CD8-positive, alpha-beta memory T cell (primary cell): ENCODE data around the gene FCER1G. TPM values are rescaled to one million over a fixed set of nuclear protein-coding genes. Genes with fewer than 3 reads are reported as not detected.
"Not testable (repeated sequence)": the region's sequence is repeated elsewhere in the genome, so short reads cannot be mapped to it uniquely, and the experiment has no call there.

Experiments
- CTCF ChIA-PET: fragments of 350-600 bp; sonication (Branson Sonifier 250); formaldehyde crosslinking; loops from one replicate; lab custom pipeline; 2021; ENCODE audit warnings: antibody characterized with exemption; lab: Charles Lee
- POLR2A ChIA-PET: fragments of 350-600 bp; sonication (Branson Sonifier 250); formaldehyde crosslinking; loops from one replicate; lab custom pipeline; 2021; ENCODE audit warnings: antibody characterized with exemption; lab: Charles Lee
- DNase-seq, 5 donors: peaks; one replicate each; pipeline versions ENCODE4 v3.0.0 to v3.0.0-alpha.2; 2020 to 2022; ENCODE audit warnings: mixed read lengths in 1 of 5
- H3K27ac ChIP-seq: one replicate; pipeline ENCODE4 v1.7.0; 2013; ENCODE audit warnings: low read depth, mild to moderate bottlenecking, low read length, moderate library complexity
- H3K27me3 ChIP-seq: 2 replicates; pipeline ENCODE4 v1.7.0; 2013; ENCODE audit warnings: low read length, mild to moderate bottlenecking; ENCODE audit not compliant: insufficient read depth, poor library complexity, severe bottlenecking
- H3K36me3 ChIP-seq: 2 replicates; pipeline ENCODE4 v1.7.0; 2013; ENCODE audit warnings: mild to moderate bottlenecking, low read length, moderate library complexity; ENCODE audit not compliant: insufficient read depth
- H3K4me1 ChIP-seq: 2 replicates; pipeline ENCODE4 v1.7.0; 2013; ENCODE audit warnings: mild to moderate bottlenecking, low read length, moderate library complexity; ENCODE audit not compliant: insufficient read depth
- H3K4me3 ChIP-seq: 2 replicates; pipeline ENCODE4 v1.7.0; 2013; ENCODE audit warnings: mild to moderate bottlenecking, low read length
- H3K9me3 ChIP-seq: 2 replicates; pipeline ENCODE4 v1.7.0; 2013; ENCODE audit warnings: mild to moderate bottlenecking, low read length
- H3K27ac Mint-ChIP-seq, 8 donors: one replicate each; pipeline ENCODE4 v1.8.0; 2020 to 2021; ENCODE audit warnings: mixed read lengths in 8 of 8, mild to moderate bottlenecking in 6 of 8, inconsistent platforms in 3 of 8, moderate library complexity in 3 of 8
- H3K27me3 Mint-ChIP-seq, 2 donors: one replicate each; pipeline ENCODE4 v1.8.0; 2020 to 2021; ENCODE audit warnings: mixed read lengths in 2 of 2, mild to moderate bottlenecking in 1 of 2, moderate library complexity in 1 of 2
- H3K36me3 Mint-ChIP-seq, 3 donors: one replicate each; pipeline ENCODE4 v1.8.0; 2020 to 2021; ENCODE audit warnings: mixed read lengths in 3 of 3, inconsistent platforms in 1 of 3, mild to moderate bottlenecking in 1 of 3
- H3K4me1 Mint-ChIP-seq, 3 donors: one replicate each; pipeline ENCODE4 v1.8.0; 2020 to 2021; ENCODE audit warnings: mixed read lengths in 3 of 3, inconsistent platforms in 1 of 3, mild to moderate bottlenecking in 1 of 3
- H3K4me3 Mint-ChIP-seq, 7 donors: one replicate each; pipeline ENCODE4 v1.8.0; 2020 to 2021; ENCODE audit warnings: mixed read lengths in 7 of 7, mild to moderate bottlenecking in 6 of 7, moderate library complexity in 4 of 7, inconsistent platforms in 2 of 7
- H3K9me3 Mint-ChIP-seq, 5 donors: one replicate each; pipeline ENCODE4 v1.8.0; 2020 to 2022; ENCODE audit warnings: mixed read lengths in 5 of 5, mild to moderate bottlenecking in 3 of 5, moderate library complexity in 2 of 5, inconsistent platforms in 1 of 5
- polyA plus RNA-seq: library from polyadenylated mRNA; unstranded; fragments of 300-500 nt; fragmentation: Illumina TruSeq; gene quantifications from one replicate; pipeline ENCODE4 v1.2.3, GENCODE V29; 2021
- total RNA-seq, 2 experiments: library from RNA; stranded (reverse); gene quantifications; one replicate each; pipeline ENCODE4 v1.2.3, GENCODE V29; 2021

FCER1G gene
- total and polyA plus RNA-seq, 3 experiments from 2014 or later = 4.1 to 19.0 (median 5.1) TPM

GRCh38 chr1:161235957-161236775 is 21.1 kb downstream of the FCER1G start:
- H3K27ac ChIP-seq = no peak overlapping the region
- H3K4me3 Mint-ChIP-seq = no peak overlapping the region
- H3K4me1 ChIP-seq = no peaks in the 10 kb centered on the region
- H3K9me3 ChIP-seq = no peaks in the 10 kb centered on the region
- no peaks in the 10 kb centered on the region for H3K4me1 Mint-ChIP-seq
- H3K9me3 Mint-ChIP-seq = no peaks in the 10 kb centered on the region
- no peaks in the 10 kb centered on the region for H3K36me3 Mint-ChIP-seq
- peaks cover 7 to 16% of the 10 kb centered on the region in 2 donors for H3K27me3 Mint-ChIP-seq
- ChIA-PET POLR2A (interaction anchor here (0.9 kb wide), 1 partner anchor 97 kb away, joined by 4 read pairs; no protein-coding TSS in a partner anchor), CTCF (interaction anchor here (1.9 kb wide), 1 partner anchor 11 kb away, joined by 5 read pairs; the partner anchor contains the start of gene TOMM40L)
- H3K27me3 ChIP-seq = no peaks in the 10 kb centered on the region
- H3K27ac Mint-ChIP-seq = peak overlapping the region in 3 of 8 donors; percentile 6 to 44 (median 28)
- H3K4me3 ChIP-seq = no peak overlapping the region
- no peaks in the 10 kb centered on the region for H3K36me3 ChIP-seq
- DNase-seq = no peak

GRCh38 chr1:161238039-161238473 is 23.0 kb downstream of the FCER1G start, which contains the start of gene NR1I3:
Gene NR1I3, minus strand, starts transcription at chr1:161238203. Its CDS starts 1,638 bp downstream, at chr1:161236565.
- no peaks in the 10 kb centered on the region for H3K27me3 ChIP-seq
- Mint-ChIP-seq H3K27ac (peak within 1 kb of the TSS in 1 of 8 donors; percentile 82), H3K36me3 (peaks cover 0 to 1% (median 0%) of the 10 kb centered on the region in 3 donors), H3K27me3 (peaks cover 7 to 23% of the 10 kb centered on the region in 2 donors), H3K4me3 (no peak within 1 kb of the TSS), H3K9me3 (no peaks in the 10 kb centered on the region), H3K4me1 (no peaks in the 10 kb centered on the region)
- H3K27ac ChIP-seq = no peak within 1 kb of the TSS
- CTCF ChIA-PET = interaction anchor here (1.9 kb wide), 1 partner anchor 12 kb away, joined by 5 read pairs; the partner anchor contains the start of gene TOMM40L
- DNase-seq = no peak
- no peaks in the 10 kb centered on the region for H3K36me3 ChIP-seq
- H3K9me3 ChIP-seq = no peaks in the 10 kb centered on the region
- POLR2A ChIA-PET = no interaction called here
- no peak within 1 kb of the TSS for H3K4me3 ChIP-seq
- no peaks in the 10 kb centered on the region for H3K4me1 ChIP-seq

- H3K27me3 Mint-ChIP-seq = peaks cover 2 to 29% of the 10 kb centered on the region in 2 donors
- H3K9me3 Mint-ChIP-seq = no peaks in the 10 kb centered on the region
Observed at GRCh38 chr1:161241682-161242081, 26.6 kb downstream of the FCER1G start.

GRCh38 chr1:161242313-161242712 is 27.2 kb downstream of the FCER1G start:
- Histone ChIP-seq H3K4me3 (no peak overlapping the region), H3K36me3 (no peaks in the 10 kb centered on the region), H3K4me1 (no peaks in the 10 kb centered on the region), H3K27ac (no peak overlapping the region), H3K9me3 (no peaks in the 10 kb centered on the region), H3K27me3 (no peaks in the 10 kb centered on the region)
- H3K9me3 Mint-ChIP-seq = no peaks in the 10 kb centered on the region
- H3K27me3 Mint-ChIP-seq = peaks cover 2 to 29% of the 10 kb centered on the region in 2 donors
- H3K4me1 Mint-ChIP-seq = no peaks in the 10 kb centered on the region
- CTCF ChIA-PET = interaction anchor here (1.4 kb wide), 1 partner anchor 16 kb away, joined by 3 read pairs; no protein-coding TSS in a partner anchor
- no peak overlapping the region for H3K4me3 Mint-ChIP-seq
- no peak for DNase-seq
- H3K36me3 Mint-ChIP-seq = peaks cover 0 to 1% (median 0%) of the 10 kb centered on the region in 3 donors
- POLR2A ChIA-PET = no interaction called here
- H3K27ac Mint-ChIP-seq = no peak overlapping the region

More at GRCh38 chr1:161241682-161242081, 26.6 kb downstream of the FCER1G start:
- H3K4me1 Mint-ChIP-seq = no peaks in the 10 kb centered on the region
- Histone ChIP-seq H3K4me1 (no peaks in the 10 kb centered on the region), H3K27me3 (no peaks in the 10 kb centered on the region), H3K9me3 (no peaks in the 10 kb centered on the region), H3K36me3 (no peaks in the 10 kb centered on the region), H3K4me3 (no peak overlapping the region), H3K27ac (no peak overlapping the region)
- ChIA-PET CTCF (interaction anchor here (1.4 kb wide), 1 partner anchor 15 kb away, joined by 3 read pairs; no protein-coding TSS in a partner anchor), POLR2A (no interaction called here)
- peaks cover 0 to 1% (median 0%) of the 10 kb centered on the region in 3 donors for H3K36me3 Mint-ChIP-seq
- no peak for DNase-seq
- H3K27ac Mint-ChIP-seq = no peak overlapping the region
- no peak overlapping the region for H3K4me3 Mint-ChIP-seq

GRCh38 chr1:161244888-161245287 is 29.8 kb downstream of the FCER1G start:
- peaks cover 0 to 26% of the 10 kb centered on the region in 2 donors for H3K27me3 Mint-ChIP-seq
- no peaks in the 10 kb centered on the region for H3K9me3 Mint-ChIP-seq
- Histone ChIP-seq H3K4me3 (no peak overlapping the region), H3K4me1 (no peaks in the 10 kb centered on the region), H3K27ac (no peak overlapping the region), H3K27me3 (no peaks in the 10 kb centered on the region), H3K9me3 (no peaks in the 10 kb centered on the region), H3K36me3 (no peaks in the 10 kb centered on the region)
- no peak overlapping the region for H3K4me3 Mint-ChIP-seq
- no peaks in the 10 kb centered on the region for H3K4me1 Mint-ChIP-seq
- H3K27ac Mint-ChIP-seq = peak overlapping the region in 1 of 8 donors; percentile 0
- POLR2A ChIA-PET = no interaction called here
- DNase-seq = no peak
- H3K36me3 Mint-ChIP-seq = peaks cover 0 to 3% (median 1%) of the 10 kb centered on the region in 3 donors
- CTCF ChIA-PET = no interaction called here

GRCh38 chr1:161250100-161250499 is 35.0 kb downstream of the FCER1G start:
- not testable (repeated sequence) for H3K9me3 Mint-ChIP-seq, H3K4me3 ChIP-seq, H3K36me3 ChIP-seq, H3K4me1 ChIP-seq, H3K36me3 Mint-ChIP-seq, H3K4me3 Mint-ChIP-seq, H3K27ac Mint-ChIP-seq, H3K9me3 ChIP-seq, H3K27me3 ChIP-seq, H3K4me1 Mint-ChIP-seq, H3K27ac ChIP-seq, DNase-seq
- peaks cover 0 to 17% of the 10 kb centered on the region in 2 donors for H3K27me3 Mint-ChIP-seq
- ChIA-PET CTCF (interaction anchor here (0.9 to 1.8 kb wide), 2 partner anchors 20 to 24 kb away, joined by 3 to 6 read pairs; no protein-coding TSS in a partner anchor), POLR2A (interaction anchor here (0.6 to 0.8 kb wide), 2 partner anchors 25 to 29 kb away, joined by 4 to 10 read pairs; no protein-coding TSS in a partner anchor)

- H3K36me3 Mint-ChIP-seq = peaks cover 0 to 11% (median 0%) of the 10 kb centered on the region in 3 donors
- H3K4me3 Mint-ChIP-seq = no peak overlapping the region
- Histone ChIP-seq H3K36me3 (no peaks in the 10 kb centered on the region), H3K4me1 (no peaks in the 10 kb centered on the region), H3K4me3 (no peak overlapping the region), H3K9me3 (no peaks in the 10 kb centered on the region), H3K27me3 (no peaks in the 10 kb centered on the region), H3K27ac (no peak overlapping the region)
- no peak overlapping the region for H3K27ac Mint-ChIP-seq
- CTCF ChIA-PET = interaction anchor here (0.9 to 1.8 kb wide), 2 partner anchors 20 to 24 kb away, joined by 3 to 6 read pairs; no protein-coding TSS in a partner anchor
- peaks cover 0 to 5% (median 2%) of the 10 kb centered on the region in 5 donors for H3K9me3 Mint-ChIP-seq
- no peaks in the 10 kb centered on the region for H3K4me1 Mint-ChIP-seq
- POLR2A ChIA-PET = no interaction called here
- no peak for DNase-seq
- peaks cover 0 to 21% of the 10 kb centered on the region in 2 donors for H3K27me3 Mint-ChIP-seq
Observed at GRCh38 chr1:161250829-161251228, 35.7 kb downstream of the FCER1G start.

GRCh38 chr1:161251579-161251978 is 36.5 kb downstream of the FCER1G start:
- CTCF ChIA-PET = no interaction called here
- Mint-ChIP-seq H3K9me3 (peaks cover 4 to 11% (median 6%) of the 10 kb centered on the region in 5 donors), H3K4me1 (no peaks in the 10 kb centered on the region), H3K36me3 (peaks cover 0 to 19% (median 3%) of the 10 kb centered on the region in 3 donors), H3K27me3 (peaks cover under 1 to 27% of the 10 kb centered on the region in 2 donors), H3K4me3 (no peak overlapping the region), H3K27ac (no peak overlapping the region)
- no peak for DNase-seq
- H3K27me3 ChIP-seq = no peaks in the 10 kb centered on the region
- no peak overlapping the region for H3K4me3 ChIP-seq
- H3K36me3 ChIP-seq = no peaks in the 10 kb centered on the region
- no peaks in the 10 kb centered on the region for H3K4me1 ChIP-seq
- no peaks in the 10 kb centered on the region for H3K9me3 ChIP-seq
- POLR2A ChIA-PET = no interaction called here
- H3K27ac ChIP-seq = no peak overlapping the region
